HG03103 (cell line): ENCODE data around the gene C1orf21.

Experiments
- ATAC-seq: cut with Tn5 transposase; IDR thresholded peaks from one replicate; pipeline ENCODE4 v1.9.1; 2021; ENCODE audit warnings: low read depth; ENCODE audit not compliant: unreplicated experiment

C1orf21 gene

DNA sequence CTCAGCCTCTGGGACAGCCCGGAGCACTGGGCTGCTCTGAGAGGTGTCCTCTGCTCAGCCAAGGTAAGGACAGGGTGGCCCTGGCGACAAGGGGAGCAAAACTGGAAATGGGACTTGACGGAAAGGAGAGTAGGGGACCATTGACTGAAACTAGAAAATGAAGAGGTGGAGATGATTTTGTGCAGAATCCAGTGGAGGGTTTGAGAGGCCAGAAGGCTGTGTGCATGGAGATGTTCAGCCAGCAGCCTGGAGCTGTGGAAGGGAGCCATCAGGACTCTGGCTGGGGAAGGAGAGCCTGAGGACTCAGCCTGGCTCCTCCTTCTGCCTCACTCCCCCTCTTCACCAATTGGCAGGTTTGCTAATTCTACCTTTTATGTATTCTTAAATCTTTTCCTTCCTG is 253.7 kb downstream of the C1orf21 start:
- ATAC-seq, result no peak

DNA sequence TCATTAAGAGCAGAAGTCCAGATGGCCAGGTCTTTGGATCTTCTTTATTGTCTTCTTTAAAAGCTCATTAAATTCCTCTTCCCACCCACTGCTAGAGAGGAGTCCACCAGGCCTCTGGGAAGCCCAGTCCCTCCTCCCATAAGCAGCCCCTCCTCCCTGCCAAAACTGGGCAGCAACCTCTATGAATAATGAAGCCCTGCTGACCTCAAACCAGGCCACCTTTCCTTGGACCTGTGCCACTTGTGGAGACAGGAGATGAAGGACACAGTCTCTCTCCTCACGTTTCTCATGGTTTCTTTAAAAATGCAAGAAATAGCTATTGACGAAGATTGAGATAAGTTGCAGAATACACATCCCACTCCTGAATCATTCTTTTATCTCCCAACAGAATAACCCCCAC is 255.1 kb downstream of the C1orf21 start:
- ATAC-seq, result no peak

DNA sequence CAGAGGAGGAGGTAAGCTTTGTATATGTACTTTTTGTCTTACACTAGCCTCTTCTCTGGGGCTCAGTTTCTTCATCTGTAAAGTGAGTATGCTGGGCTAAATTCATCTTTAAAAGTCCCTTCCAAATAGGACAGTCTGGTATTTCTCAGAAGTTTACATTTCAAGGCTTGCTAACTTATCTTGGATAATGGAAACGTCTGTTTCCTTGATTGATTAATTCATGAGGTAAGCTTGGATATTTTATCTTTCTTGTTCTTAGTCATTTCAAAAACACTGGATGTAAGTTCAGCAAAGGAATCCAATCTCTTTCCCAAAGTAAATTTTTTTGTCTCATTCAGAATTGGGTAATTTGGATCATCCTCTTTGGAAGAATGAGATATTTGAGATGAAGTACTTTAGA is 256.8 kb downstream of the C1orf21 start:
- ATAC-seq, result no peak

DNA sequence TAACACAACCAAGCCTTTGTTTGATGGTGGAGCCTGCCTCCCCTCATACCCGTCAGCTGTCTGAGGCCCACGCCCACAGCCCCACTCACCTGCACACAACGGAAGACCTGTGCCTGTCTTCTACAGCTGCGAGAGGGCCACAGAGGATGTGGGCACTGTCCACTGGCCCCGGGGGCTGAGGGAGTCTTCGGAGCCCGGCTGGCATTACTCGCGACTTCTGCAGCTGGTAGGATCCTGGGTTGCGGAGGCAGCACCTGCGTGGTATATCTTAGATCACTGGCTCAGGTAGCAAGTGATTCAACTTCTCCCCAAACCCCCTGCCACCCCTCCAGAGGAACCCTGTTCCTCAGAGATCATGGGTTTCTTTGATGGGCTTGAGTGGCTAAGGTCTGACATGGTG is 257.9 kb downstream of the C1orf21 start:
- ATAC-seq, result no peak

DNA sequence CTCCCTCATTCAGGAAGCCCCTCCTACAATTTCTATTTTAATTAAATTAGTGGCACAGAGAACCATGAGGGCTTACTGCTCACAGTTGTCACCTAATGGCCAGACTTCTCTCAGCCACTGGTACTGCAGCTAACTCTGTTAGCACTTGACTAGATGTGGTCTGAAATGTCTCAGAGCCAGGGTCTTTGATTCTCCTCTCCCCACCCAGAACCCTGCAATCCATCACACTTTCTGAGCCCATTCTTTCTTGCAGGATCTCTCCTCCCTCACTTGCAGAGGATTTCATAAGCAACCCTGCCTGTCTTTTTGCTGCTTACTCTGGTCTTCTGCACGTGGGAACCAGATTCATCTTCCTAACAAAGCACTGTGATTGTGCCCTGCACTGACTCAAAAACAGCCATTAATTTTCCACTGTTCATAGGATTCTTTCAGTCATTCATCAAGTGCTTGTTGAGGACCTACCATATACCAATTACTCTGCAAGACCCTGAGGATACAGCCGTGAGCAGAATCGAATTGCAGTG is 259.4 kb downstream of the C1orf21 start:
- no peak for ATAC-seq

DNA sequence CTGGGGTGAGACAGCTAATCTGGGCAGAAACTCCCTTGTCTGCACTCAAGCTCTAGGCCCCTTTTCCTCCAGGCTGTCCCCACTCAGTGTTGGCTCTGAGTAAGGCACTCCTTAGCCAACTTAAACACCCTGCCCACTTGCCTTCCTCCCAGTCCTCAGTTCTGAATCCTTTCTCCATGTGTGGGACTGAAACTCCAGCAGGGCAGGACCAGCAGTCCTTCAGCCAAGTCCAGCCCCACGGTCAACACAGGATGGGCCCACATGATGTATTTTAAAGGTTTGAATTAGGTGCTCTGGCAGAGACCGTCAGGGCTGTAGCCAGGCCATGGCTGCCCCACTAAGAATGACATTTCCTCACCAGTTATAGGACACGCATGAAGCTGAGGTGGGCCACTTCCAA is 260.0 kb downstream of the C1orf21 start:
- ATAC-seq, result no peak

DNA sequence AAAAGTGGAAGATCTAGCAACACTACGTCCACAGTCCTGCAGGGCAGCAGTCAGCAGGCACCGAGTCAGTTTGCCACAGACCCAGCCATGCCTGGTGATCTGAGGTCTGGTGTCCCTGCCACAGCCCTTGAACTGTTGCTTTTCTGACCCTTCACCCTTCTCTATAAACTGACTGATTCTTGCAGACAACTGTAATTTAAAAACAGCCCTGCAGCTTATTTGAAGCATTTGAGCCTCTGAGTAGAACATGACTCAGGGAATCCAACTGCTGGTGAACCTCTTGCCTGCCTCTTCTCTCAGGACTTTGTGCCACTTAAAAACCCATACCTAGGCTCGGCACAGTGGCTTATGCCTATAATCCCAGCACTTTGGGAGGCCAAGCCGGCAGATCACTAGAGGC is 260.6 kb downstream of the C1orf21 start:
- no peak for ATAC-seq

DNA sequence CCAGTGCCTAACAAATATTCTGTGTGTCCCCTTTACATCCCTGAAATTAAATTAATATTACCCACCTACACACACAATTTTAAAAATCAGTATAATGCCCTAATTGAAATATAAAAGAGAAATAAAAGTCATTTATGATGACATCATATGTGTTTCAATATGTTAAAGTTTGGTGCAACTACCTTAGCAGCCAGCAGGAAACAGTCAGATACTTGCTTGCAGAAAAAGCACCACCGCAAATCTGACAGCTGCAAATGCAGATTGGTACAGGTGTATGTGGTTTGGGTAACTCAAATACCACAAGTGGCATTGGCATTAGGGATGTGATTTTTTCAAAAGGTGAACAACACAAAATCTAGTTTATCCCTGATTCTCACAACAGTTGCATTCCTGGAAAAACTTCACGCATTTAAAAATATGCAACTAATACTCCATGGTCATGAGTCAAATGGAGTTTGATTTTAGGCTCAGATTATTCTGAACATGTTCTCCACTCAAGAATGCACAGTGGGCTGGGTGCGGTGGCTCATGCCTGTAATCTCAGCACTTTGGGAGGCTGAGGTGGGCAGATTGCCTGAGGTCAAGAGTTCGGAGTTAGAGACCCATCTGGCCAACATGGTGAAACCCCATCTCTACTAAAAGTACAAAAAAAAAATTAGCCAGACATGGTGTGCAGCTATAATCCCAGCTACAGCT is 261.5 kb downstream of the C1orf21 start:
- ATAC-seq, result no peak

DNA sequence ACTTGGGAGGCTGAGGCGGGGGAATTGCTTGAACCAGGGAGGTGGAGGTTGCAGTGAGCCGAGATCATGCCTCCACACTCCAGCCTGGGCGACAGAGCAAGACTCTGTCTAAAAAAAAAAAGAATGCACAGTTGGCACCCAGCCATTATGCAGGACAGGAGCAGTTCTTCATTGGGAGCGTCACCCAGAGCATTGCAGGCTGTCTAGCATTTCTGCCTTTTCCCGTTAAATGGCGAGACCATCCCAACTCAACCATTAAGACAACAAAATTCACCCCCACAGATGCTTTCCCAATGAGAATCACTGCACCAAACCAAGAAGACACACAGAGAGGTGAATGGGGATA is 262.0 kb downstream of the C1orf21 start:
- no peak for ATAC-seq

DNA sequence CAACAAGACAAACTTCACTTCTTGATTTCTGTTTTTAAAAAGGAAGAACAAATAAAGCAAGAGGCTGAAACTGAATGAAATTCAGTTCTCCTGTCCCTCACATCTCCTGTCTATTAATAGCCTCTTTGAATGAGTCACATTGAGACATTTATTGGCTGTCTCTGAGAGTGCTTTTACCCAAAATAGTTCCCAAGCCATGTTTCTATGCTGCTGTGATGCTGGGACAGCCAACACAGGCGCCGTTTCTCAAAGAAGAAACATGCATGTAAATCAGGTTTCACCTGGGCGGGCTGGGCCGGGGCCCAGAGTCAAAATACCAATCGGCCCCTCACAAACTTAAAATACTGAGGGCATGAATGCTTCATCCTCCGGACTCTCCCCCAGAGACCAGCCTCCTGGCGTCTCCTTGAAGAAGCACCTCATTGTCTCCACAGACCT is 262.6 kb downstream of the C1orf21 start:
- peak; percentile 93 for ATAC-seq

DNA sequence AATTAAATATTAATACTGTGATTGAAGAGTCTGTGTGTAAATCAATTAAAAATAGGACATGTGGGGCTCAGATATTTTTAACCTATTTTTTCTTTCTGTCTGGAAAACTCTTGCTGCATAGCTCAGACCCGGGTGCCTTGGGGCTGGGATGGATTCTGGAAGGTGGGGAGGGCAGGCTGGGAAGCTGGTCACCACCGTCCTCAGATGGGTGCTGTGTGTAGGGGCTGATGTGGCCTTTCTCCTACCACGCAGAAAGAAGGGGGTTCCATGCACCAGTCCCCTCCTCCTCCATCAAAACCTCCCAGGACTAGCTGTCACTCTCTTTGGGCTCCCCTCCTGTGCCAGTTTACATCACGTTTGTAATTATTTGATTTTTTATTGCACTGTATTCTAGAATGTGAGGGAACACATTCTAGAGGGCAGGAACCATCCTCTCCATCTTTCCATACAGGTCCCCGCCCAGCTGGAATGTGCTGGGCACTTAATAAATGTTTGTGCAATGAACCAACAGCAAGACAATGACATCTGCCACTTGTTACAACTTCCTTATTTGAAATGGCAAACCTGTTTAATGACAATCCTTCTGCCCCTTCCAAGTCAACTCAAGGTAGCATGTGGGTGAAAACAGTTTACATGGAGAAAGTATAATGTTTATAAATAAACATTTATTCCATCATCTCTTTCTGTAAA is 263.5 kb downstream of the C1orf21 start:
- no peak for ATAC-seq

DNA sequence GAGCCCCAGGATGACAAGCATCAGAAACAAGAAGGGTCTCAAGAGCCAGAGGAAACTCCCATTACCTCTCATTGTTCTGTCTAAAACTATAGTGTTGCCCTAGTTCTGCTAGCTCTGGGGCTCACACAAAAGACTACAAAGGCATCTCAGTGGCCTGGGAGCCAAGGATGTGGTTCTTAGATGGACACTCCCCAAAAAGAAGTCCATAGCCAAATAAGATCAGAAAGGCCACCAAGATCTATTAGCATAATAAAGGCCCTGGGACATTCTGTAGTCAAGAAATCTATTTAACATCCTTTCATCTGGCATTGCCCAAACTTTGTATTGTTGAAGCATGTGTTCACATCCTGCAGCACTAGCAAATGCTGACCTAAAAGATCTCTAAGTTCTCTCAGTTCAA is 268.4 kb downstream of the C1orf21 start:
- no peak for ATAC-seq

DNA sequence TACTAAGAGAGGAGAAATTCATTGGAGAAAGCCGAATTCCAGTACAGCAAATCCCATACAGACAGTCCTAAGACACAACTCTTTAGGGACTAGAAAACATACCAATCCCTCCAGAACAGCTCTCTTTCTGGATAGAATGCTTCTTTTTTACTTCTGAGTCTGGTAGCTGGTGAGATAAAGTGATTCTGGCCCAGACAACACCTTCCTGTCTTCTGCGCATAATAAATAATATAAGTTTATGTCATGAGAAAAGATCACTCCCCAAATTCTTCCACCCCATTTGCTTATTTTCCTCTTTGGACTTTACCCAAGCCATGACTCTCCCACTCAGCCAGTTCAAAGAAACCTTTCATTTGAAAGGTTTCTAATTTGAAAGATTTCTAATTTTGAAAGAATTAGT is 269.4 kb downstream of the C1orf21 start:
- no peak for ATAC-seq

DNA sequence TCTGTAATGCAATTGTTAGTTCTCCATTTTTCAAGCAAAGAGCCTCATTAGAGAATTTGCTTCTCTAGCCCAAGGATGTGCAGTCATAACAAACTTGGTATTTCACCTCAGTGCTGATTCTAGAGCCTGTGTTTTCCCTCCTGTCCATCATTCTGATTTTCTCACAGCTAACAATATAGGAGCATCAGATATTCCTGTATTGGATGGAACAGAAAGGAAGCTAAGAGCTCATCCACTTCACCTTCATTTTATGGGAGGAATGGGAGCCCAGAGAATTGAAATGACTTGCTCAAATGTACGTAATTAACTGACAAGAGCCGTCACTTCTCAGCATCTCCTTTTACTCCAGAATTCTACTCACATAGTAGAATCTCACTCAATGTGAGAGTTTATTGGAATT is 271.2 kb downstream of the C1orf21 start:
- no peak for ATAC-seq

DNA sequence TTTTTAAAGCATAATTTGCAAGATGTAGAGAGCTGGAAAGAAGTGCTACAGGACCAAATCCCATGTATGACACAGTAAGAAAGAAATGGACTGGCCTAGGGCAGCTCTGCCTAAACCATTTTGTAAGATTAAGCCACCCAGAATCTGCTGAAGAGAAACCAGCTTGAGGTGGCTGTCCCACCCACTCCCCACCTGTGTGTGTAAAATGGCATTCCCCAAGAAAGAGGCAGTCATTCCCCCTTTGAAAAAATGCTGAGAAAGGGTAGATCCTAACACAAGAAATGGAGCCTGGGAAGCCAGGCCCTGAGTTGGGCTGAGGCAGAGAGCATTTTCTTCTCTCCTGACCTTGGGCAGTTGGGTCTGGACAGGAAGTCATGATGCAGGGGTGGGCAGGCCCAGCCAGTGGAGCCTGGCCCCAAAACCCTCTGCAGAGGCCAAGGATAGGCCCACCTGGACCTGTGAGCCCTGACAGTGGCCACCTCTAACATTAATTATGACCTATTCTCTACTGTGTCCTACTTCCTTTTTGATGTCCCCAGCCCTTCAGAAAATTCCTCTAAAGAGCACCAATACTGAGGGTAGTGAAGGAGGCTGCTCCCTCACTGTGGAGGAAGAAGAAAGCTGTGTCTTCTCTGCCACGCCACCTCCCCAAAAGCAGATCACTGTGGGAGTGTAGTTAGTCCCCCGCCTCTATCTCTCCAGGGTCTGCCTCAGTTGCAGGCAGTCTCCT is 273.8 kb downstream of the C1orf21 start:
- no peak for ATAC-seq

DNA sequence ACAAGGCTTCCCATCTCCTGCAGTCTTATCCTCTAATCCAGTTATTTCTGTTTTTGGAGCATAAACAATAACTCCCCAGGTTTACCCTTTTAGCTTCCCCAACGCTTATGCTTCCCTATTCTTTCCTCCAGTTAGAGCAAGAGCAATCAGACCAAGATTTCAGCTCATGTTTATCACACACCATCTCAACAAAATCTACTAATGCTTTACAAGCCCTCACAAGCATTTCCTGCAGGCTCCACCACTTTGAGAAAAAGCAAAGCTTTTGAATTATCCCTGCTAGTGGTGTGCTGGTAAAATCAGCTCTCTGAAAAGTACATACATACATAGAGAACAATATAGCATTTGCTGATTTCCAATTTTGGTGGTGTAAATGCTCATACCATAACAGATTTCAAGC is 275.0 kb downstream of the C1orf21 start:
- no peak for ATAC-seq

DNA sequence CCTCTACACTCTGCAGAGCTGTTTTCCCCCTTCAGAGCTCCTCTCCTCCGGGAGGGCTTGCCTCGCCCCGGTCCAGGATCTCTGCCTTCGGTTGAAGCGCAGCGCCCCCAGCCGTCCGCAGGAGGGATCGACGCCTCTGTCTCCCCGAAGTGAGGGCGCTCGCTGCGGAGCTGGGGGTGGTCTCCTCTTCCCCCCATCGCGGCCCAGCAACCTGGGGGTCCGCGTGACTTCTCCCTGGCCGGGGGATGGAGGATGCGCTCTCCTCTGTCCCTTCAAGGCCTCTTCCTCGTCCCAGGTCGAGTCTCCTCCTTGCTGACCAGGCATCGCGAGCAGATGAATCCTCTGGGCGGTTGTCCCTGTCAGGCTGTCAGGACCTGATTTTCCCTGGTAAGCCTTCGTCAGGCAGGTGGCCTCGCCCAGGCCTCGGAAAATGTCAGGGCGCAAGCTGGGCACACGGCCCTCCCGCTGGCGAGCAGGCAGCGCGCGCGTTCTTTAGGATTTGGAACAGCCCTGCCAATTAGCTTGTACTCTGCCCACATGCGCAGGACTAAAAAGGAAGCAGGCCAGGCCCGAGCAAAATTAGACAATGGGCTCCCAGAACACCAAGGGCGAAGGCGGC is 277.3 kb downstream of the C1orf21 start:
- peak; percentile 49 for ATAC-seq

DNA sequence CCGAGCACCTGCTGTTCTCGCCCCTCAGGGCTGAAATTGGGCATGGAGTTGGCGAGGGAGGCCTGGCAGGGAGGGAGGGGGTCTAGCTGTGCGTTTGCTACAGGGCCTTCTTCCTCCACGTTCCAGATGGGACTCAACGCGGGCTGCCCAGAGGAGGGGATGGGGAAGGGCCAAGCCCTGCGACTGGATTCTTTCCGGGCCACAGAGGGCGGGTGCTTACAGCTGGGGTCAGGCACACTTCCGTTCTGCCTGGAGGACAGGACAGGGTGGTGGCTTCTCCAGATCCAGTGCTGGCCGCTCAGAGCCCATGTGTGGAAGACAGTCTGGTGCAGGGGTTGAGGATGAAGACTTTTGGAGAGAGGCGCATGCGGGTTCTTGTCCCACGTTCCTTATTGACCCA is 277.8 kb downstream of the C1orf21 start:
- no peak for ATAC-seq

DNA sequence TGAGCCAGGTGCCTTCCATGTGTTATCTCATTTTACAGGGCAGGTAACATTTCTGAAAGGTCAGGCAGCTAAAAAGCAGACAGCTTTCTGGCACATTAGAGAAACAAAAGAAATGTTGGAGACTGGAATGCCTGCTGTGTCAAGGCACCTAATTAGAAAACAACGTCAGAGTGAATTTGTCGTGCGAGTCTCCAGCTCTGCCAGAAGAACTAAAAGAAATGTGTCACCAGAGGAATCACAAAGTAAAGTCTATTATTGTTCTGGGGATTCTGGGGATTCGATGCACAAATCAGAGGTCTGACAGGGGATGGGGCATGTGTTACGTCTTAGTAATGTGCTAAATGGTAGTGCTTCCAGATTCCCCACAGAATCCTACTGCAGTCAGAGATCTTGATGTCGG is 278.5 kb downstream of the C1orf21 start:
- ATAC-seq, result no peak

DNA sequence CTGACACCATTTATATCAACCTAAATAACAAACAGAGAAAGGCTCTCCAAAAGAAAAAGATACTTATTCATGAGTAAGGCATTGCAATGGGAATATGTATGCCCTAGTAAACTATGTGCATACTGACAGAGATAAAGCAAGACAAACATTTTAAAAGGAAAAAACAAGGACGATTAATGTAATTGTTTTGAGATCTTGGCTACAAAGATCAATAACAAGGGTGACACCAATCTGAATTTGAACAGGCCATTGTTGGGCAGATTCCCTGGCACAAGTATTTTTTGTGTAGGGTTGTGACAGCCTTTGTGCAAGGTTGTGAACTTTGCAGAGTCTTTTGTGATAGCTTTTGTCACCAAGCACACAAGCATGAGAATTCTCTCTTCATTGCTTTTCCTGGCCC is 282.6 kb downstream of the C1orf21 start:
- ATAC-seq, result no peak

DNA sequence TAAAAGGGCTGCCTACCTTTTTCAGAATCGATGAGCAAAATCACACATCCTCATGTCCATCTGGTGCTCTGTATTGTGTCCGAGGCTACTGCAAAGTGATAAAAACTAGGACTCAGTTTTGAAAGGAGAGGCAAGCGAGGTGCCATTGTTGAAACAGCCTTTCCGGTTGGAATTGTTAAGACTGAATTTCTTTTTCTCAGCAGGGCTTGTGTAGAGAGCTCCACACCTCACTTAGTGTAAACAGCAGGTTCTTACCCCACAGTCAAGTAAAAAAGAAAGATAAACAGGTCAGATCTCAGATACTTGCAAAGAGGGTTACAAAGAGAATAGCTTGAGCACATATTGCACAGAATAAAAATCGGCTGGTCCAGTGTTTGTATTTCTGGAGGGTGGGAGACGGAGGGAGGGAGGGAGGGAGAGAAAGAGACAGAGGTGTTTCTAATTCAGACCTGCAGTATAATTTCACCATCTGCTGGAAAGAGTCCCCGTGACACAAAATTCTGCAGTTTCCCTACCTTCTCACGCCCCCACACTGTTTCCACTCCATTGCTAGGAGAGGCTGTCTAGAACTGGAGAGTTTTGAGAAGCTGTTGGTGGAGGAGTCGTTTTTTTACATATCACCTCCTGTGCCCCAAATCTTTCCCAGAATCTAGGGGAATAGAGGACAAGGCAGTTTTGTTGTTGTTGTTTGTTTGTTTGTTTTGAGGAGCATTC is 285.3 kb downstream of the C1orf21 start:
- no peak for ATAC-seq
